ENCODE measurements around the gene AK1.
A peak's percentile ranks its signal among the peaks of the same experiment; 100 is the strongest.

Gene AK1

DNA sequence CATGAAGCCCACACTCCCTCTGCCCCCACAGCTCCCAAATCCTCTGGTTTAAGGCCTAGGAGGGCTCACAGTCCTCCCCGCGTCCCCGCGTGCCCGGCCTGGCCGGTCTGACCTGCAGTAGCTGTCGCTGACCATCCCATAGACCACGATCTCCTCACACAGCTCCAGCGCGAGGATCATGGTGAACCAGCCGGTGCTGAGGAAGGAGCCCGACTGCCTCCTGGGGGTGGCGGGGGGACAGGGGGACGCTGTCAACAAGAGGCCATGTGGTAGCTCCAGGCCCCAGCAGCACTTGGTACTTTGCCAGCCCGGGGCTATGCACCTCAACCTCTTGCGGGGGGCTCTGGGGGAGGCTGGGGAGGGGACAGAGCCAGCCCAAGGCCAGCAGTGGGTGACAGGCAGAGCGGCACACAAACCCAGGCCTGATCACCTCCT lies 32.4 kb upstream of the AK1 start:
- Histone ChIP-seq H3K9ac (ENCODE audit: low read depth, low read length) (no peak overlapping the region), H3K4me3 (ENCODE audit: low read depth, low read length) (no peak overlapping the region), H3K9me3 (ENCODE audit: control insufficient read depth, insufficient read depth, low read length) (no peaks in the 10 kb centered on the region), H3K27ac (ENCODE audit: low read depth, low read length) (no peak overlapping the region), H3K4me1 (ENCODE audit: control insufficient read depth, insufficient read depth, low read length) (peaks cover 1% of the 10 kb centered on the region), H3K27me3 (ENCODE audit: control insufficient read depth, insufficient read depth, low read length) (no peaks in the 10 kb centered on the region), H3K36me3 (ENCODE audit: control insufficient read depth, insufficient read depth, low read length) (peaks cover 18% of the 10 kb centered on the region; the same call in 1 of the 2 replicates)

DNA sequence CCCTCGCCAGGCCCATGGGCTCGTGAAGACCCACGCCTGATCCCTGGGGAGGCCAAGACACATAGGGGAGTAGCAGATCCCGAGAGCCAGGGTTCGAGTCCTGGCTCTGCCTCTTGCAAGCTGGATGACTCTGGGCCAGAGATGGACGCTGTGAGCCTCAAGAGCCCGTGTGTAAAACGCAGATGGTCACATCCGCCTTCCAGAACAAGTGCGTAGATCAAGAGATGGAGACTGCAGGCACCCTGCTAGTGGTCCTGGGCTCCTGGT lies 31.1 kb upstream of the AK1 start:
- peaks cover 18% of the 10 kb centered on the region; the same call in 1 of the 2 replicates for H3K36me3 ChIP-seq (ENCODE audit: control insufficient read depth, insufficient read depth, low read length)

DNA sequence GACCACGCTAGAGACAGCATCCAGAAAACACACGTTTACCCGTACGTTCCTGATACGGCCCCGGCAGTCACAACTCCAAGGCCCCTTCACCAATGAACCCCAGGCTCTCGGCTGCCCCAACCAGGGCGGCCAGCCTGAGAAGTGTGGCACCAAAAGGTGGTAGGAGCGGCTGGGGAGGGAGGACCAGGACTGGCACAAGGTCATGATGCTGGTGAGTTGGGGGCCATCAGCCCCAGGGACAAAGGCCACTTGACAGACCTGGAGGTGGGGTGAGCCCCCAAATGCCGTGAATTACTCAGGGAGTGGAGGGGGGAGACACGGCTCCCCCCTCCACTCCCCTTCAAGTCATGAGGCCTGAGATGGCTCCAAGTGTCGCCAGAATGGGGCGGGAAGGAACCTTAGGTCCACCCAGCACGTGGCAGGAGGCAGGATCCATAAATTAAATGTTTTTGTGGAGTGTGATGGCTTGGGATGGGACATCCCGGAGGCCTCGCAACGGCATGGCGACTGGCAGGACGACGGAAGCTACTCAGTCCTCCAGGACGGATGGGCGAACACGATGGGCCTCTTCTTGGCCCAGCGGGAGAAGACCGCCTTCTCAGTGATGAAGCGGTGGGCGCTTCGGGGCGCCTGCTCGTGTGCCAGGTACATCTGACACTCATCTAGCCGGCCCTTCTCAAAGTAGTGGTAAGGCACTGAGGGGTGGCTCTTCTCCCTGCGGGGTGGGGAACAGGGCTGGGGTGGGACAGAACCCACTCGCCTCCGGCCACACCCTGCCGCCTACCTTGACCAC lies 30.6 kb upstream of the AK1 start:
- H3K36me3 ChIP-seq (ENCODE audit: control insufficient read depth, insufficient read depth, low read length): peaks cover 18% of the 10 kb centered on the region; the same call in 1 of the 2 replicates
- no peaks in the 10 kb centered on the region for H3K27me3 ChIP-seq (ENCODE audit: control insufficient read depth, insufficient read depth, low read length)
- H3K4me3 ChIP-seq (ENCODE audit: low read depth, low read length): no peak overlapping the region
- no peaks in the 10 kb centered on the region for H3K9me3 ChIP-seq (ENCODE audit: control insufficient read depth, insufficient read depth, low read length)
- H3K27ac ChIP-seq (ENCODE audit: low read depth, low read length): no peak overlapping the region
- no peak overlapping the region for H3K9ac ChIP-seq (ENCODE audit: low read depth, low read length)
- peaks cover 19% of the 10 kb centered on the region for H3K4me1 ChIP-seq (ENCODE audit: control insufficient read depth, insufficient read depth, low read length)

More for the DNA sequence above, 31.1 kb upstream of the AK1 start:
- Histone ChIP-seq H3K4me3 (ENCODE audit: low read depth, low read length) (no peak overlapping the region), H3K27ac (ENCODE audit: low read depth, low read length) (no peak overlapping the region), H3K4me1 (ENCODE audit: control insufficient read depth, insufficient read depth, low read length) (peaks cover 14% of the 10 kb centered on the region), H3K9ac (ENCODE audit: low read depth, low read length) (no peak overlapping the region), H3K27me3 (ENCODE audit: control insufficient read depth, insufficient read depth, low read length) (no peaks in the 10 kb centered on the region), H3K9me3 (ENCODE audit: control insufficient read depth, insufficient read depth, low read length) (no peaks in the 10 kb centered on the region)

DNA sequence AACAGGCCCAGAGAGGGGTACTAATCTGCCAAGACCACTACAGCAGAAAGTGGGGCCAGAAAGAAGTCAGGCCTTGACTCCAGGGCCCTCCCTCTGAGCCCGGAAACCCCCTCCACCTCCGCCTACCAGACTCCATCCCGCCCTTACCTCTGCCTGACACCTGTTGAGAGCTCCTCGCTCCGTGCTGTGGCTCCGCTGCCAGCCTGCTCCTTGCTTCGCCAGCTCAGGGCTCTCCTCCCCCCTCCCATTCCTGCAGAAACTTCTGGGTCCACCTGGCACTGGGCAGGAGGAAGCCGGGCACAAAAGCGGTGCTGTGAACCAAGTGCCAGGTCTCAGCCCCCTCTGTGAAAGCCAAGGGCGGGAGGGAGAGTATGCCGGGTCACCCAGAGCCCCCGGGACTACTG lies 28.3 kb upstream of the AK1 start:
- peaks cover 19% of the 10 kb centered on the region for H3K4me1 ChIP-seq (ENCODE audit: control insufficient read depth, insufficient read depth, low read length)
- no peak overlapping the region for H3K4me3 ChIP-seq (ENCODE audit: low read depth, low read length)
- H3K36me3 ChIP-seq (ENCODE audit: control insufficient read depth, insufficient read depth, low read length): peaks cover 4% of the 10 kb centered on the region; the same call in 1 of the 2 replicates
- no peak overlapping the region for H3K9ac ChIP-seq (ENCODE audit: low read depth, low read length)
- no peak overlapping the region for H3K27ac ChIP-seq (ENCODE audit: low read depth, low read length)
- no peaks in the 10 kb centered on the region for H3K9me3 ChIP-seq (ENCODE audit: control insufficient read depth, insufficient read depth, low read length)
- no peaks in the 10 kb centered on the region for H3K27me3 ChIP-seq (ENCODE audit: control insufficient read depth, insufficient read depth, low read length)

DNA sequence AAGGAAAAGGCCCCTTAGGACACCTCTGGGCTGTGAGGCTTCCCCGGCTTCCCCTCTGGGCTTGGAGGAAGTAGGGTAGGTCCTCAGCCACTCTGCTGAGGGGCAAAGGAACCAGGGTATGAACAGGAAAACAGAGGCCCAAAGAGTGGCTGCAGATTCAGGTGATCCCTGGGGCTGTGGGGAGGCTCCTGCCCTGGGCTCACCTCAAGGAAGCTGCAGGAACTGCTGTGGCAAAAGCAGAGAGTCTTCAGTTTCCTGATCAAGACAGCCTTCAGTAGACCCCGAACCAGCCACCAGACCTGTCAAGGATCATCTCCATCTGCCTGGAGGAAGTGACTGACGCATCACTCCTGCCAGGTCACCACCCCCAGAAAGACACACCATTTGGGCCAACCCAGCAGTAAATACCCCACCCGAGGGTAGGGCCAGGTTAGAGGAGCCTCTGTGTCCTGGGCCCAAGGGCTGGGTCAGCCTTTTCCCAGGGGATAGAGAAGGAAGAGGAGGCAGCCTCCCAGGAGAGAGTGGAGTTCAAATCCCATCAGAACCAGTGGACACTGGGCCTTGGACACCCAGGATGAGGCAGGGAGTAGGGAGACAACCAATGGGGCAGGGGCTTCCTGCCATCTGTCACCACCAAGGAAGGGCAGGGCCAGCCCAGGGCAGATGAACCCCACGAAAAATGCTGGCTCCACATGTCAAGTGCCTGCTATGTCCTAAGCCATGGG lies 27.7 kb upstream of the AK1 start:
- Histone ChIP-seq H3K27me3 (ENCODE audit: control insufficient read depth, insufficient read depth, low read length) (no peaks in the 10 kb centered on the region), H3K9me3 (ENCODE audit: control insufficient read depth, insufficient read depth, low read length) (no peaks in the 10 kb centered on the region), H3K36me3 (ENCODE audit: control insufficient read depth, insufficient read depth, low read length) (peaks cover 4% of the 10 kb centered on the region; the same call in 1 of the 2 replicates), H3K4me3 (ENCODE audit: low read depth, low read length) (no peak overlapping the region), H3K27ac (ENCODE audit: low read depth, low read length) (no peak overlapping the region), H3K4me1 (ENCODE audit: control insufficient read depth, insufficient read depth, low read length) (peaks cover 19% of the 10 kb centered on the region), H3K9ac (ENCODE audit: low read depth, low read length) (no peak overlapping the region)

DNA sequence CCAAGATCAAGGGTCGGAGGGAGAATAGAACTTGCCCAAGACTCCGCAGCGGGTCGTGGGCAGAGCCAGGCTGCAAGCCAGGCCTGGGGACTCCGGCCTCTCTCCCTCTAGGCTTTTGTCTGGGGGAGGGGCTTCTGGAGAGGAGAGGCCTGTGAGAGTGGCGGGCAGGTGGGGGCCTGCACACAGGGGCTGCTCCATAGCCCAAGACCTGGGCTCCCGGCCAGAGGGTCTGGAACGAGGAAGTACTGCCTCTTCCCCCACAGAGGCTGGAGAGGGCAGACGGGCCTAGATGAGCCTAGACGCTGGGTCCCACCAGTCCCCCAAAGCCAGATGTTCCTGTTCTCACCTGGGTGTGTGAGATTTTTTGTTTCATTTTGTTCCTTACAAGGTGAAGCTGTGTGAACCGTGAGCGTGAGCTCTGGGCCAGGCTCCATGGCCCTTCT lies 27.1 kb upstream of the AK1 start:
- peaks cover 22% of the 10 kb centered on the region for H3K4me1 ChIP-seq (ENCODE audit: control insufficient read depth, insufficient read depth, low read length)
- no peaks in the 10 kb centered on the region for H3K27me3 ChIP-seq (ENCODE audit: control insufficient read depth, insufficient read depth, low read length)
- H3K27ac ChIP-seq (ENCODE audit: low read depth, low read length): no peak overlapping the region
- H3K36me3 ChIP-seq (ENCODE audit: control insufficient read depth, insufficient read depth, low read length): peaks cover 2% of the 10 kb centered on the region; the same call in 1 of the 2 replicates
- no peak overlapping the region for H3K4me3 ChIP-seq (ENCODE audit: low read depth, low read length)
- no peaks in the 10 kb centered on the region for H3K9me3 ChIP-seq (ENCODE audit: control insufficient read depth, insufficient read depth, low read length)
- no peak overlapping the region for H3K9ac ChIP-seq (ENCODE audit: low read depth, low read length)

DNA sequence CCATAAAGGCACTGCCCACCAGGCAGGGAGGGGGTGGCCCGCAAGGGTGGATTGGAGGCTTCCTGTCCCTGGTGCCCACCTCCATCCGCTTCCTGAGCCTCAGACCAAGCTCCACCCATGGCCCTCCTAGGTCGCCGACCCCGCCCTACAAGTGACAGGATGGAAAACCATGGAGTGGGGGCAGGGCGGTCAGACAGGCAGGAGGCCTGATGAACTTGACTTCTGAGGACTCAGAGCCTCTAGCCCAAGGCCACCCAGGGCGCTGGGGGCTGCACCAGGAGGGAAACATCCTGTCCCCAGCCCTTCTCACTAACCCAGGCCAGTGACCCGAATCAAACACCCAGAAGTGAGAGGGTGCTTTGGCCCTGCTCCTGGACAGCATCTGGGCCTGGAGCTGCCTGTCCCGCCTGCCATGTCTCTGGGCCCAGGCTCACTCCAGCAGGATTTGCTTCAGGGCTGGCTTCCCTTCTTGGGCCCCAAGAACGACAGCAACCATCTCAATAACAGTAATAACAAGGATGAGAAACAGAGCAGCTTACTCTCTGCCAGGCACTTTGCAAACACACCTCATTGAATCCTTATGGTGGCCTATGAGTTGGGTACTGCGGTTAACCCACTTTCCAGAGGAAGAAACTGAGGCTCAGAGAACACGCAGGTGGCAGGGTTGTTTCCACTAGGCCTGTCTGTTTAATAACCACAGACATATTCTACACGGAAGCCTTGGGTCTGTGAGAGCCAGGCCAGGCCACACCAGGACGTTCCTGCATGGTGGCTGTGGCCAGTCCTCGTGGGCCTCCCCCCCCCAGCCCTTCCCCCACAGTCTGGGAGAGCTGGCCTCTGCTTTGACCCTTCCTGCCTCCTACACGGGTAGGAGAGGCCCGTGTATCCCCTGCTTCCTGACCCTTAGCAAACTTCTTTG lies 26.3 kb upstream of the AK1 start:
- Histone ChIP-seq H3K4me3 (ENCODE audit: low read depth, low read length) (no peak overlapping the region), H3K27ac (ENCODE audit: low read depth, low read length) (peak overlapping the region; percentile 35), H3K9ac (ENCODE audit: low read depth, low read length) (no peak overlapping the region)

DNA sequence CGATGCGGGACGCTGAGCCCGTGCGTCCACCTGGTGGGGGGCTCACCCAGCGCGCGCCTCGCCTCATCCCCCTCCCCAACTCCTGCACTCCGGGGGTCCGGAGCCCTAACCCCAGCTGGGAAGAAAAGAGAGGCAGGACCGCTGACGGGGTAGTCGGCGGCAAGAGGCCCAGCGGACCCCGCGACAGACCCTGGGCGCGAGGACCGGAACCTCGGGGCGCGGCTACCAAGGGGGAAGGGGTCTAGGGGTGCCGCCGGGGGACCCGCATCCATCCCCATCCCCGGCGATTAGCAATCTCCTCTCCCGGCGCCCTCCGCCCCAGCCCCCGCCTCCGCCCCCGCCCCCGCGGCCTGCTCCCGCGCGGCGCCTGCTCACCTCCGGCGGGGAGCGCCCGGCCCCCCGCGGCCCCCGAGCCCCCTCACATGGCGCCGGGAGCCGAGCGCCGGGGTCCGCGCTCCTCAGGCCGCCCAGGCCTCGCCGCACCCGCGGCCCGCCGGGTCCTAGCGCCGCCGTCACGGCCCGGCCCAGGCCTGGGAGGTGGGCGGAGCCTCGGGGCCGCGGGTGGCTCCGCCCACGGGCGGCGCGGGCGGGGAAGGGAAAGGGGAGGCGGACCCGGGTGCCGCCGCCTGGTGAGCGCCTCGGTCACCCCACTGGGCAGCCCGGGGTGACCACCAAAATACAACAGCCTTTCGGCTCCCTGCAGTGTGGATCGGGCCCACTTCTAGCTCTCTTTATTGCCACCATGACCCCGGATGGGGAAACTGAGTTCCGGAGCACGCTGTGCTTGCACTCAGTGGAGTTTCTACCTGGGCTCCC lies 21.9 kb upstream of the AK1 start, which contains the start of gene ST6GALNAC6:
Gene ST6GALNAC6, minus strand, starts transcription at position 476 of the 816 bp plus-strand sequence. CDS start 1,622 bp downstream, outside the sequence.
- Histone ChIP-seq H3K9me3 (ENCODE audit: control insufficient read depth, insufficient read depth, low read length) (no peaks in the 10 kb centered on the region), H3K27ac (ENCODE audit: low read depth, low read length) (no peak within 1 kb of the TSS), H3K4me1 (ENCODE audit: control insufficient read depth, insufficient read depth, low read length) (peaks cover 27% of the 10 kb centered on the region), H3K9ac (ENCODE audit: low read depth, low read length) (peak within 1 kb of the TSS; percentile 63), H3K27me3 (ENCODE audit: control insufficient read depth, insufficient read depth, low read length) (no peaks in the 10 kb centered on the region), H3K4me3 (ENCODE audit: low read depth, low read length) (peak within 1 kb of the TSS; percentile 86), H3K36me3 (ENCODE audit: control insufficient read depth, insufficient read depth, low read length) (peaks cover 23% of the 10 kb centered on the region)

More for the DNA sequence above, 26.3 kb upstream of the AK1 start:
- peaks cover 22% of the 10 kb centered on the region for H3K4me1 ChIP-seq (ENCODE audit: control insufficient read depth, insufficient read depth, low read length)
- no peaks in the 10 kb centered on the region for H3K36me3 ChIP-seq (ENCODE audit: control insufficient read depth, insufficient read depth, low read length)
- H3K27me3 ChIP-seq (ENCODE audit: control insufficient read depth, insufficient read depth, low read length): no peaks in the 10 kb centered on the region
- H3K9me3 ChIP-seq (ENCODE audit: control insufficient read depth, insufficient read depth, low read length): no peaks in the 10 kb centered on the region

DNA sequence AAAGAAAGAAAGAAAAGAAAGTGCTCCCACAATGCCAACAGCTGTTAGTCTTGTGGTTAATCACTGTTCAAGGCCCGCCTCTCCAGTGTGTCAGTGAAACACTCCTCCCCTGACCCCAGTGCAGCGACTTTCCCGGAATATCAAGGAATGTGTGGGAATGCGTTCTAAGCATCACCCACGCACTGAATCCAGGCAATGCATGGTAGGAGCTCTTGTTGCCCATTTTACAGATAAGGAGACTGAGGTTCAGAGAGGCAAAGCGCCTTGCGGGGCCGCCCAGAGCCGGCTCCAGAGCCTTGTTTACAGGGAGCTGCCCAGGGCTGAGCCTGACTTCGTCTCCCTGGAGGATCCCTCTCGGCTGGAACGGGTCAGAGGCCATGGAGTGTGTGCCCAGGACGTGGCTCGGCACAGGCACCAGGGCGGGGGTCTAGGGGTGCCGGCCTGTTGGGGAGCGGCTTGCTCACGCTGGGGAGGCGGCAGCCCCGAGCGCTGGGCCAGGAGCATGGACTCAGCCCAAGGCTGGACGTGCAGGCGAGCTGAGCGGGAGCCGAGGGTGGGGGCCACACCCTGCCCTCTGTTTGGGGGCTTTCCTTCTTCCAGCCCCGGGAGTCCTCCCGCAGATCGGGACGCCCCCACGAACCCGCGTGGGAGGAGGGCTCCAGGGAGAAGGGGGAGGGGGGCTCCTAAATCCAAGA lies 21.1 kb upstream of the AK1 start:
- peak overlapping the region; percentile 86 for H3K4me3 ChIP-seq (ENCODE audit: low read depth, low read length)
- H3K27me3 ChIP-seq (ENCODE audit: control insufficient read depth, insufficient read depth, low read length): no peaks in the 10 kb centered on the region
- no peaks in the 10 kb centered on the region for H3K9me3 ChIP-seq (ENCODE audit: control insufficient read depth, insufficient read depth, low read length)
- peak overlapping the region; percentile 63 for H3K9ac ChIP-seq (ENCODE audit: low read depth, low read length)
- H3K27ac ChIP-seq (ENCODE audit: low read depth, low read length): no peak overlapping the region
- H3K4me1 ChIP-seq (ENCODE audit: control insufficient read depth, insufficient read depth, low read length): peaks cover 20% of the 10 kb centered on the region
- H3K36me3 ChIP-seq (ENCODE audit: control insufficient read depth, insufficient read depth, low read length): peaks cover 31% of the 10 kb centered on the region

Measured in HUES48 (cell line).